ENCODE data around the gene APP.

DNA sequence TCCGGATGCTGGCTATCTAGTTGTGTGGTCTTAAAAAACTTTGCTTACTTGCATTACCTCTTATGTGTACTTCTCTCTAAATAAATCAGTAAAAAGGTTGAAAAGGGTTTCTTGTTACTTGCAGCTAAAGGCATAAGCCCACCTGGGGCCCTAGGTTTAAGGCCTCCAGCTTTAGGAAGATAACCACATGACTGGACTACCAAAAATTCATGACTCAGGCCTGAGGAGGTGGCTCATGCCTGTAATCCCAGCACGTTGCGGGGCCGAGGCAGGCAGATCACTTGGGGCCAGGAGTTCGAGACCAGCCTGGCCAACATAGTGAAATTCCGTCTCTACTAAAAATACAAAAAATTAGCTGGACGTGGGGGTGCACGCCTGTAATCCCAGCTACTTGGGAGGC lies 142.9 kb downstream of the APP start:
- TF ChIP-seq, protein P1, sequence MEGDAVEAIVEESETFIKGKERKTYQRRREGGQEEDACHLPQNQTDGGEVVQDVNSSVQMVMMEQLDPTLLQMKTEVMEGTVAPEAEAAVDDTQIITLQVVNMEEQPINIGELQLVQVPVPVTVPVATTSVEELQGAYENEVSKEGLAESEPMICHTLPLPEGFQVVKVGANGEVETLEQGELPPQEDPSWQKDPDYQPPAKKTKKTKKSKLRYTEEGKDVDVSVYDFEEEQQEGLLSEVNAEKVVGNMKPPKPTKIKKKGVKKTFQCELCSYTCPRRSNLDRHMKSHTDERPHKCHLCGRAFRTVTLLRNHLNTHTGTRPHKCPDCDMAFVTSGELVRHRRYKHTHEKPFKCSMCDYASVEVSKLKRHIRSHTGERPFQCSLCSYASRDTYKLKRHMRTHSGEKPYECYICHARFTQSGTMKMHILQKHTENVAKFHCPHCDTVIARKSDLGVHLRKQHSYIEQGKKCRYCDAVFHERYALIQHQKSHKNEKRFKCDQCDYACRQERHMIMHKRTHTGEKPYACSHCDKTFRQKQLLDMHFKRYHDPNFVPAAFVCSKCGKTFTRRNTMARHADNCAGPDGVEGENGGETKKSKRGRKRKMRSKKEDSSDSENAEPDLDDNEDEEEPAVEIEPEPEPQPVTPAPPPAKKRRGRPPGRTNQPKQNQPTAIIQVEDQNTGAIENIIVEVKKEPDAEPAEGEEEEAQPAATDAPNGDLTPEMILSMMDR (IDR thresholded peaks at IDR 0.05), result no peak
- TF ChIP-seq POLR2A (IDR thresholded peaks at IDR 0.05) (no peak), POLR2AphosphoS5 (IDR thresholded peaks at IDR 0.05) (no peak), EP300 (IDR thresholded peaks at IDR 0.05; ENCODE audit: low read depth) (no peak)
